Measurements from ENCODE around the gene HSF4. TPM values are rescaled to one million over a fixed set of nuclear protein-coding genes. Genes with fewer than 3 reads are reported as not detected.

Gene HSF4
- total RNA-seq, 1 donor = 5.8 TPM

DNA sequence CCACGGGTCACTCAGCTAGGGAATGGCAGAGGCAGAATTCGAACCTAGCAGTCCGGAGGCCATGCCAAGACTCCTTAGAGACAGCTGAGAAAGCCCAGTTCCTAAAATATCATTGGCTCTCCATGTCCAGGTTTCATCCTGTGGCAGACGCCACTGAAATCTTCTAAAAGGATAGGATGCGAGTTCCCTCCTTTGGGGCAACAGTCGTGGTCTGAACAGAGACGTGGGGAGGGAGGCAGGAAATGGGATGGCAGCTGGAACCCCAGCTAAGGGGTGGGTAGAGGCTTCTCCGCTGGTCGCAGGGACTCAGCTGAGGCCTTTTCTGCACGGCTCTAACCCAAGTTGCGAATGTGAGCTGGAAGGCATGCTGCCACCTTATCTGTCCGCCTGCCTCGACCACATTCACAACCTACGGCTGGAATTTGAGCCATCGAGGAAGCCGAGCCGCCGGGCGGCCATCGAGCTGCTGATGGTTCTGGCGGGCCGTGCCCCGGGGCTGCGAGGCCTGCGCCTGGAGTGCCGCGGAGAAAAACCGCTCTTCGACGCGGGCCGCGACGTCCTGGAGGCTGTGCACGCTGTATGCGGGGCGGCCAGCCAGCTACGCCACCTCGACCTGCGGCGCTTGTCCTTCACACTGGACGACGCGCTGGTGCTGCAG lies 1.9 kb upstream of the HSF4 start:
- peaks cover 34% of the 10 kb centered on the region for H3K27me3 ChIP-seq (ENCODE audit: insufficient read depth, low read length)
- TF ChIP-seq, protein P1, sequence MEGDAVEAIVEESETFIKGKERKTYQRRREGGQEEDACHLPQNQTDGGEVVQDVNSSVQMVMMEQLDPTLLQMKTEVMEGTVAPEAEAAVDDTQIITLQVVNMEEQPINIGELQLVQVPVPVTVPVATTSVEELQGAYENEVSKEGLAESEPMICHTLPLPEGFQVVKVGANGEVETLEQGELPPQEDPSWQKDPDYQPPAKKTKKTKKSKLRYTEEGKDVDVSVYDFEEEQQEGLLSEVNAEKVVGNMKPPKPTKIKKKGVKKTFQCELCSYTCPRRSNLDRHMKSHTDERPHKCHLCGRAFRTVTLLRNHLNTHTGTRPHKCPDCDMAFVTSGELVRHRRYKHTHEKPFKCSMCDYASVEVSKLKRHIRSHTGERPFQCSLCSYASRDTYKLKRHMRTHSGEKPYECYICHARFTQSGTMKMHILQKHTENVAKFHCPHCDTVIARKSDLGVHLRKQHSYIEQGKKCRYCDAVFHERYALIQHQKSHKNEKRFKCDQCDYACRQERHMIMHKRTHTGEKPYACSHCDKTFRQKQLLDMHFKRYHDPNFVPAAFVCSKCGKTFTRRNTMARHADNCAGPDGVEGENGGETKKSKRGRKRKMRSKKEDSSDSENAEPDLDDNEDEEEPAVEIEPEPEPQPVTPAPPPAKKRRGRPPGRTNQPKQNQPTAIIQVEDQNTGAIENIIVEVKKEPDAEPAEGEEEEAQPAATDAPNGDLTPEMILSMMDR (IDR thresholded peaks at IDR 0.05; ENCODE audit: extremely low read depth, low read depth, low read length) = no peak
- peak overlapping the region; percentile 57 for H3K4me2 ChIP-seq (ENCODE audit: insufficient read depth, low read length)
- no peak overlapping the region for H3K4me3 ChIP-seq (ENCODE audit: insufficient read depth, low read length)
- peaks cover 31% of the 10 kb centered on the region for H4K20me1 ChIP-seq (ENCODE audit: insufficient read depth, low read length)
- H2AFZ ChIP-seq (ENCODE audit: low read length) = no peak overlapping the region
- DNase-seq (ENCODE audit: insufficient read length, low spot score, missing footprints) = peak; percentile 95
- no peaks in the 10 kb centered on the region for H3K36me3 ChIP-seq (ENCODE audit: insufficient read depth, low read length)
- H3K79me2 ChIP-seq (ENCODE audit: insufficient read depth, low read length) = peaks cover 4% of the 10 kb centered on the region
- no peaks in the 10 kb centered on the region for H3K9me3 ChIP-seq (ENCODE audit: low read depth, low read length)
- no peak overlapping the region for H3K27ac ChIP-seq (ENCODE audit: low read depth, low read length)
- peaks cover 16% of the 10 kb centered on the region for H3K4me1 ChIP-seq (ENCODE audit: insufficient read depth, low read length)

DNA sequence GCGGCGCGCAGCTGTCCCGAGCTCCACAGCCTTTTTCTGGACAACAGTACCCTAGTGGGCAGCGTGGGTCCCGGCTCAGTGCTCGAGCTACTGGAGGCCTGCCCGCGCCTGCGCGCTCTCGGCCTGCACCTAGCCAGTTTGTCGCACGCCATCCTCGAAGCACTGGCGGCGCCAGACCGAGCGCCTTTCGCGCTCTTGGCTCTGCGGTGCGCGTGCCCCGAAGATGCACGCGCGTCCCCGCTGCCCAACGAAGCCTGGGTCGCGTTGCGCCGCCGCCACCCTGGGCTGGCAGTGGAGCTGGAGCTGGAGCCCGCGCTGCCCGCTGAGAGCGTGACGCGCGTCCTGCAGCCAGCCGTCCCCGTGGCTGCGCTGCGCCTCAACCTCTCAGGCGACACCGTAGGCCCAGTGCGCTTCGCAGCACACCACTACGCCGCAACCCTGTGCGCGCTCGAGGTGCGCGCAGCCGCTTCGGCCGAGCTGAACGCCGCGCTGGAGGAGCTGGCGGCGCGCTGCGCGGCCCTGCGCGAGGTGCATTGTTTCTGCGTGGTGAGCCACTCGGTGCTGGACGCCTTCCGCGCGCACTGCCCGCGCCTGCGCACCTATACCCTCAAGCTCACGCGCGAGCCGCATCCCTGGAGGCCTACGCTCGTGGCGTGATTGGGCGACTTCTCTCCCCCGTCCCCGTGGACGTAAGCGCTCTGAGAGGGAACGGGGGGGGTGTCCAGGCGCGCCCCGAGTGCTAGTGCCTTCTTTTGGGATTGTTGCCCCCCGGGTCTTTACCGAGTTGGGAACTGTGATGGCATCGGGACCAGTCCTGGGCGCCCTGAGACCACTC lies 1.2 kb upstream of the HSF4 start:
- Histone ChIP-seq H3K4me3 (ENCODE audit: insufficient read depth, low read length) (peak overlapping the region; percentile 47), H3K36me3 (ENCODE audit: insufficient read depth, low read length) (no peaks in the 10 kb centered on the region), H3K4me2 (ENCODE audit: insufficient read depth, low read length) (peak overlapping the region; percentile 57), H3K79me2 (ENCODE audit: insufficient read depth, low read length) (peaks cover 4% of the 10 kb centered on the region), H3K27me3 (ENCODE audit: insufficient read depth, low read length) (peaks cover 34% of the 10 kb centered on the region), H3K4me1 (ENCODE audit: insufficient read depth, low read length) (peaks cover 16% of the 10 kb centered on the region), H2AFZ (ENCODE audit: low read length) (no peak overlapping the region), H3K9me3 (ENCODE audit: low read depth, low read length) (no peaks in the 10 kb centered on the region), H3K27ac (ENCODE audit: low read depth, low read length) (no peak overlapping the region), H4K20me1 (ENCODE audit: insufficient read depth, low read length) (peaks cover 26% of the 10 kb centered on the region)
- peak; percentile 82 for DNase-seq (ENCODE audit: insufficient read length, low spot score, missing footprints)
- TF ChIP-seq, protein P1 (IDR thresholded peaks at IDR 0.05; ENCODE audit: extremely low read depth, low read depth, low read length) = no peak

DNA sequence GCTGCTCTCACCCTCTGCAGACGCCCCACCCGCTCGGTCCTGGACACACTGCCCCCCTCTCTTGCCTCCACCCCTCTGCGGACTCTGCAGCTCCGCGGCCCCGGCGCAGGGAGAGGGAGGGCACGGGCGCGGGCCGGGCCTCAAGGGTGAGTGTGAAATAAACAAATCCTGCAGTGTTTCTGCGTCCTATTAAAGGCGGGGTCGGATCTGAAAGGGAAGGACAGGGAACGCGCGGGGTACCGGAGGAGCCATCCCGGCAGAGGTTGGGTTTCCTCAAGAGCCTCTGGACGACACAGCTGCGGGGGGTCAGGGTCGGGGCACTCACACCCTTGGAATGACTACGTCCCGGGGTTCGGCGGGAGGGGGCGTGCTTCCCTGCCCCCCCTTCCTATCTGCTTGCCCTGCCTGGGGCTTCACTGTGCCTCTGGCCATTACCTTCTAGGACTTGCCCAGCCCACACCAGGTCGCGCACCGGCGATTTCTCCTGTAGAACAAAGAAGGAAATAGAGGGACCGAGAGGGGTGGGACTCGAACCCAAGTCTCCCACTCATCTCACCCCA lies 466 bp upstream of the HSF4 start:
- TF ChIP-seq, protein P1 (IDR thresholded peaks at IDR 0.05; ENCODE audit: extremely low read depth, low read depth, low read length) = no peak
- Histone ChIP-seq H3K4me1 (ENCODE audit: insufficient read depth, low read length) (peaks cover 16% of the 10 kb centered on the region), H2AFZ (ENCODE audit: low read length) (no peak overlapping the region), H3K4me2 (ENCODE audit: insufficient read depth, low read length) (peak overlapping the region; percentile 57), H4K20me1 (ENCODE audit: insufficient read depth, low read length) (peaks cover 20% of the 10 kb centered on the region), H3K79me2 (ENCODE audit: insufficient read depth, low read length) (peaks cover 4% of the 10 kb centered on the region), H3K27me3 (ENCODE audit: insufficient read depth, low read length) (peaks cover 34% of the 10 kb centered on the region), H3K27ac (ENCODE audit: low read depth, low read length) (no peak overlapping the region), H3K36me3 (ENCODE audit: insufficient read depth, low read length) (no peaks in the 10 kb centered on the region), H3K9me3 (ENCODE audit: low read depth, low read length) (no peaks in the 10 kb centered on the region), H3K4me3 (ENCODE audit: insufficient read depth, low read length) (peak overlapping the region; percentile 37)
- peak; percentile 75 for DNase-seq (ENCODE audit: insufficient read length, low spot score, missing footprints)

All from osteoblast (primary cell).